GM18868 (cell line): ENCODE measurements around the gene RPL31.

Experiments used
- ATAC-seq: cut with Tn5 transposase; IDR thresholded peaks from one replicate; pipeline ENCODE4 v1.9.1; 2021; ENCODE audit warnings: mild to moderate bottlenecking, moderate library complexity; ENCODE audit not compliant: unreplicated experiment

RPL31 gene

GRCh38 chr2:100992262-100992661 is 9.8 kb upstream of the RPL31 start:
- no peak for ATAC-seq

GRCh38 chr2:100993294-100993693 is 8.8 kb upstream of the RPL31 start:
- no peak for ATAC-seq

- no peak for ATAC-seq
These were observed 6.6 kb upstream of the RPL31 start for GRCh38 chr2:100995309-100996075.

GRCh38 chr2:100997509-100998234 is 4.4 kb upstream of the RPL31 start:
- no peak for ATAC-seq

- ATAC-seq: no peak
These were observed 3.9 kb upstream of the RPL31 start for GRCh38 chr2:100998235-100998573.

GRCh38 chr2:100999995-101000394 is 2.1 kb upstream of the RPL31 start:
- ATAC-seq: no peak

GRCh38 chr2:101002562-101003277 is 631 bp downstream of the RPL31 start:
- no peak for ATAC-seq

GRCh38 chr2:101003278-101003775 is 1.2 kb downstream of the RPL31 start:
- no peak for ATAC-seq

- ATAC-seq: no peak
These were observed 2.7 kb downstream of the RPL31 start for GRCh38 chr2:101004620-101005325.

- ATAC-seq: no peak
These were observed 4.1 kb downstream of the RPL31 start for GRCh38 chr2:101006065-101006715.

- no peak for ATAC-seq
These were observed 5.6 kb downstream of the RPL31 start for GRCh38 chr2:101007415-101008345.

- no peak for ATAC-seq
These were observed 9.1 kb downstream of the RPL31 start for GRCh38 chr2:101011152-101011551.

- ATAC-seq: peak; percentile 90
These were observed 10.1 kb downstream of the RPL31 start for GRCh38 chr2:101012054-101012705.

GRCh38 chr2:101012706-101013181 is 10.7 kb downstream of the RPL31 start:
- no peak for ATAC-seq

- ATAC-seq: no peak
These were observed 12.3 kb downstream of the RPL31 start for GRCh38 chr2:101014264-101014857.

GRCh38 chr2:101017371-101017770 is 15.3 kb downstream of the RPL31 start:
- no peak for ATAC-seq

GRCh38 chr2:101018934-101019333 is 16.8 kb downstream of the RPL31 start:
- ATAC-seq: no peak

- ATAC-seq: no peak
These were observed 20.1 kb downstream of the RPL31 start for GRCh38 chr2:101022221-101022620.
